HepG2 (cell line): ENCODE results near the gene DRC3. TPM values are rescaled to one million over a fixed set of nuclear protein-coding genes. Genes with fewer than 3 reads are reported as not detected.

Source experiments
- ATAC-seq: fragments of 200-7000 bp; cut with Tn5 transposase; 3 replicates; pipeline ENCODE4 v1.9.1; 2020; ENCODE audit warnings: mild to moderate bottlenecking, moderate library complexity
- BruUV-seq: library from RNA; stranded (reverse); fragments of 400-500 nt; replicated peaks from 2 replicates; lab custom pipeline; 2021; lab: Mats Ljungman, UMichigan
- CTCF ChIA-PET: fragments of 300-600 bp; formaldehyde crosslinking; extraction: SDS; loops from one replicate; lab custom pipeline; 2021; ENCODE audit warnings: low total read pairs, inconsistent platforms, low intra/inter-chr PET ratio; lab: Yijun Ruan, JAX
- POLR2A ChIA-PET: fragments of 350-600 bp; sonication (Branson Sonifier 250); formaldehyde crosslinking; loops from one replicate; lab custom pipeline; 2020; ENCODE audit warnings: antibody characterized with exemption, inconsistent platforms; lab: Yijun Ruan, JAX
- DNase-seq: peaks from one replicate; pipeline ENCODE4 v3.0.0-alpha.2; 2015; ENCODE audit warnings: low spot score
- FAIRE-seq: peaks from 3 replicates; lab custom pipeline; 2011; peaks lifted over from hg19 to GRCh38; lab: Jason Lieb, UNC
- H2AFZ ChIP-seq: one replicate; pipeline ENCODE4 v1.6.1; 2011; ENCODE audit warnings: low read length, inconsistent platforms
- H3K27ac ChIP-seq: fragments of 300-600 bp; 3 replicates; pipeline ENCODE4 v1.8.0; 2011; ENCODE audit warnings: mixed run types, mild to moderate bottlenecking, mixed read lengths, low read length, inconsistent platforms; ENCODE audit not compliant: insufficient read depth; ENCODE audit errors: extremely low read length
- H3K27me3 ChIP-seq, 2 experiments: fragments of 200-600 bp in 1 of 2; 2 replicates in 1 of 2; 3 replicates in 1 of 2; pipeline versions ENCODE4 v1.6.0 to v1.8.0; 2011; ENCODE audit warnings: low read length in 2 of 2, mild to moderate bottlenecking in 2 of 2, moderate library complexity in 2 of 2, inconsistent platforms in 1 of 2; ENCODE audit not compliant: insufficient read depth in 2 of 2, control insufficient read depth in 1 of 2
- H3K36me3 ChIP-seq, 2 experiments: fragments of 200-600 bp in 1 of 2; replicated peaks in 1 of 2; 2 replicates in 1 of 2; 3 replicates in 1 of 2; pipeline versions ENCODE4 v1.5.1 to v1.8.0; 2011; ENCODE audit warnings: low read length in 2 of 2, inconsistent platforms in 1 of 2; ENCODE audit not compliant: insufficient read depth in 2 of 2, control insufficient read depth in 1 of 2
- H3K4me1 ChIP-seq: 2 replicates; pipeline ENCODE4 v1.5.1; 2012; ENCODE audit warnings: low read length, inconsistent platforms; ENCODE audit not compliant: insufficient read depth
- H3K4me2 ChIP-seq: 2 replicates; pipeline ENCODE4 v1.6.0; 2011; ENCODE audit warnings: low read depth, low read length, inconsistent platforms
- H3K4me3 ChIP-seq, 3 experiments: fragments of 200-600 bp in 1 of 3; sonication (generic), shearing (Covaris generic) in 1 of 3; replicated peaks in 1 of 3; 2 replicates each; pipeline ENCODE4 v1.5.1; 2011 to 2016; ENCODE audit warnings: low read length in 3 of 3, inconsistent platforms in 2 of 3, low read depth in 2 of 3, mild to moderate bottlenecking in 2 of 3, control low read depth in 1 of 3, mixed read lengths in 1 of 3; ENCODE audit not compliant: insufficient read depth in 1 of 3
- H3K79me2 ChIP-seq: one replicate; pipeline ENCODE4 v1.6.1; 2011; ENCODE audit warnings: low read length, inconsistent platforms; ENCODE audit not compliant: insufficient read depth
- H3K9ac ChIP-seq: 2 replicates; pipeline ENCODE4 v1.6.0; 2011; ENCODE audit warnings: mild to moderate bottlenecking, low read depth, low read length, inconsistent platforms; ENCODE audit not compliant: insufficient read depth
- H3K9me3 ChIP-seq: 2 replicates; pipeline ENCODE4 v1.5.1; 2012; ENCODE audit warnings: mild to moderate bottlenecking, low read length
- H4K20me1 ChIP-seq: 2 replicates; pipeline ENCODE4 v1.6.0; 2011; ENCODE audit warnings: inconsistent platforms, mild to moderate bottlenecking, low read length, moderate library complexity; ENCODE audit not compliant: insufficient read depth
- ATF7-NPFF ChIP-seq: sonication (generic); formaldehyde crosslinking; IDR thresholded peaks from 2 replicates; pipeline ENCODE4 v1.8.1; 2023; ENCODE audit warnings: mild to moderate bottlenecking, low read depth, missing genetic modification reagents, moderate library complexity
- DMAP1 ChIP-seq: IDR thresholded peaks from 2 replicates; pipeline ENCODE4 v1.6.1; 2016
- HOXA5 ChIP-seq: sonication (generic); formaldehyde crosslinking; IDR thresholded peaks from 2 replicates; pipeline ENCODE4 v1.4.0; 2020; ENCODE audit warnings: missing genetic modification reagents
- KDM5A ChIP-seq: fragments of 200-600 bp; sonication (generic); IDR thresholded peaks from 2 replicates; pipeline ENCODE4 v1.7.0; 2018; ENCODE audit warnings: antibody characterized with exemption, mild to moderate bottlenecking, low read length, borderline replicate concordance
- NR2F1 ChIP-seq, 2 experiments: fragments of 450-650 bp in 1 of 2; formaldehyde crosslinking in 1 of 2; IDR thresholded peaks; 2 replicates each; pipeline versions ENCODE4 v1.5.0 to v1.6.1; 2016 to 2020; ENCODE audit warnings: mild to moderate bottlenecking in 1 of 2, missing compliant biosample characterization in 1 of 2, missing genetic modification reagents in 1 of 2, moderate library complexity in 1 of 2
- ZNF850 ChIP-seq: sonication (generic); formaldehyde crosslinking; conservative IDR thresholded peaks from 2 replicates; pipeline ENCODE4 v1.9.0; 2021; ENCODE audit warnings: mild to moderate bottlenecking, missing genetic modification reagents
- WGBS: methylation state at CpG from one replicate; pipeline ENCODE4 v1.1.6; 2017; ENCODE audit warnings: low lambda C conversion rate; 5-methylcytosine and 5-hydroxymethylcytosine counted together
- in situ Hi-C: cut with HindIII; loops from 2 replicates; pipeline ENCODE4 v1.10.0; 2017; ENCODE audit warnings: low pct_unique_long_range_greater_than_20kb; ENCODE audit not compliant: extremely low pct_ligation_motif_present
- intact Hi-C: fragments of 100-400 bp; cut with micrococcal nuclease; formaldehyde crosslinking; loops from one replicate; pipeline ENCODE4 v1.10.0; 2022; ENCODE audit not compliant: unreplicated experiment
- polyA plus RNA-seq, 8 experiments: library from polyadenylated mRNA; depleted of rRNA in 3 of 8; stranded (reverse) in 7 of 8; unstranded in 1 of 8; fragments of >200 nt; fragmentation: Illumina TruSeq in 4 of 8; extraction: Trizol in 4 of 8; gene quantifications; 2 replicates each; pipeline versions ENCODE4 v1.2.1 to v1.2.3, GENCODE V29; 2011 to 2016; ENCODE audit warnings: low read depth in 4 of 8, missing spikeins in 1 of 8, mixed read lengths in 1 of 8; ENCODE audit not compliant: insufficient read depth in 1 of 8
- total RNA-seq, 5 experiments: library from RNA; depleted of rRNA; stranded (reverse); fragments of >200 nt; fragmentation: Illumina TruSeq; extraction: Trizol; gene quantifications; 2 replicates each; pipeline ENCODE4 v1.2.3, GENCODE V29; 2016; ENCODE audit warnings: low read depth in 1 of 5
- TF ChIP-seq, protein P1 (sequence below), 2 experiments: sonication (generic) in 1 of 2; formaldehyde crosslinking in 1 of 2; IDR thresholded peaks; 2 replicates each; pipeline versions ENCODE4 v1.5.1 to v1.6.1; 2011 to 2020; ENCODE audit warnings: borderline replicate concordance in 1 of 2, low read depth in 1 of 2, low read length in 1 of 2, mild to moderate bottlenecking in 1 of 2, missing genetic modification reagents in 1 of 2, moderate library complexity in 1 of 2

DRC3 gene
- total and polyA plus RNA-seq, 2 of the 13 experiments (the other 11 are each of a cell fraction or from before 2014, with no cell fraction given), result 0.53 to 0.87 TPM

DNA sequence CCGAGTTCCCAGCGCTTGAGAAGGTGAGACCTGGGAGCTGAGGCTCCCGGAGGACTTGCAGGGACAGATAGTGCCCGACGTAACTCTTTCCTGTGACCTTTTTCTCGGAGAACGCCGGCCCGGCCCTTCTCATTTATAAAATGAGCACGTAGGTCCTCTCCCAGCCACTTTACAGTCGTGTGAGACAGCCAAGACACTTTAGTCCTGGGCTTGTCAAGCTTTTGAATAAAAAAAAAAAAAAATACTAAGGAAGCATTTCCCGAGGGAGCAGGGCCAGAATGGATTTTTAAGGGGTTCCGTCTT lies 241 bp downstream of the DRC3 start:
- TF ChIP-seq, protein P1, sequence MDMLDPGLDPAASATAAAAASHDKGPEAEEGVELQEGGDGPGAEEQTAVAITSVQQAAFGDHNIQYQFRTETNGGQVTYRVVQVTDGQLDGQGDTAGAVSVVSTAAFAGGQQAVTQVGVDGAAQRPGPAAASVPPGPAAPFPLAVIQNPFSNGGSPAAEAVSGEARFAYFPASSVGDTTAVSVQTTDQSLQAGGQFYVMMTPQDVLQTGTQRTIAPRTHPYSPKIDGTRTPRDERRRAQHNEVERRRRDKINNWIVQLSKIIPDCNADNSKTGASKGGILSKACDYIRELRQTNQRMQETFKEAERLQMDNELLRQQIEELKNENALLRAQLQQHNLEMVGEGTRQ (IDR thresholded peaks at IDR 0.05; ENCODE audit: low read depth, low read length), result no peak
- TF ChIP-seq, protein P1 (CRISPR knock-in tag; IDR thresholded peaks at IDR 0.05; ENCODE audit: borderline replicate concordance), result peak; percentile 18; the same call in 1 of the 2 replicates
- TF ChIP-seq NR2F1 (CRISPR knock-in tag; IDR thresholded peaks at IDR 0.05) (no peak), ZNF850 (no peak), ATF7-NPFF (no peak), DMAP1 (no peak), HOXA5 (CRISPR knock-in tag) (0 out of 2 replicates have a peak, but pooled peaks have one; percentile 13), KDM5A (peak; percentile 26; the same call in 1 of the 2 replicates)
- Histone ChIP-seq H4K20me1 (no peaks in the 10 kb centered on the region), H3K27ac (no peak overlapping the region), H3K9me3 (no peaks in the 10 kb centered on the region), H2AFZ (peak overlapping the region; percentile 24), H3K79me2 (peaks cover 2% of the 10 kb centered on the region), H3K4me2 (peak overlapping the region; percentile 92), H3K36me3 (no peaks in the 10 kb centered on the region), H3K4me3 (peak overlapping the region; percentile 66 to 77 (median 68)), H3K9ac (peak overlapping the region; percentile 54; the same call in 1 of the 2 replicates), H3K4me1 (peaks cover 23% of the 10 kb centered on the region), H3K27me3 (peaks cover 4 to 17% of the 10 kb centered on the region in 2 experiments; a peak in 2 of 5 replicates)
- in situ Hi-C loops (no loop called here), intact Hi-C loops (loop anchor here (1.0 to 5.0 kb wide), 2 partner anchors 45 to 51 kb away; no protein-coding TSS in a partner anchor)
- CTCF ChIA-PET, result no interaction called here
- POLR2A ChIA-PET, result interaction anchor here (0.7 to 1.6 kb wide), 8 partner anchors 11 to 211 kb away, joined by 3 to 13 read pairs (median 4); partner anchors contain the start of genes ALKBH5 and SREBF1
- BruUV-seq, result no TSS peak
- ATAC-seq (no peak), FAIRE-seq (no peak), DNase-seq (no peak)
- WGBS, result 6% methylated on average over 13 of the region's 13 CpGs
